PFSK-1 (cell line): ENCODE measurements around the gene NDUFS3.

ENCODE experiments used
- POLR2AphosphoS5 ChIP-seq: IDR thresholded peaks from 2 replicates; pipeline ENCODE4 v1.6.1; 2012; ENCODE audit warnings: low read depth, mild to moderate bottlenecking, control low read depth, low read length, moderate library complexity
- REST ChIP-seq, 2 experiments: IDR thresholded peaks; 2 replicates each; pipeline versions ENCODE4 v1.6.1 to v1.8.0; 2011 to 2012; ENCODE audit warnings: low read depth in 2 of 2, low read length in 2 of 2, control low read depth in 1 of 2, inconsistent platforms in 1 of 2, mild to moderate bottlenecking in 1 of 2, moderate library complexity in 1 of 2; ENCODE audit not compliant: insufficient read depth in 1 of 2
- SIN3A ChIP-seq: IDR thresholded peaks from 2 replicates; pipeline ENCODE4 v1.6.1; 2012; ENCODE audit warnings: mild to moderate bottlenecking, low read length, moderate library complexity, borderline replicate concordance; ENCODE audit not compliant: insufficient read depth
- TAF1 ChIP-seq: IDR thresholded peaks from 2 replicates; pipeline ENCODE4 v1.6.1; 2012; ENCODE audit warnings: low read length, control low read depth, borderline replicate concordance; ENCODE audit not compliant: insufficient read depth

GRCh38 chr11:47593492-47593933 is 14.6 kb downstream of the NDUFS3 start:
- no peak for TF ChIP-seq TAF1
- no peak for TF ChIP-seq POLR2AphosphoS5
- TF ChIP-seq SIN3A: no peak
- TF ChIP-seq REST (IDR thresholded peaks at IDR 0.05; ENCODE audit: insufficient read depth in 1 of 2, low read depth in 2 of 2, low read length in 2 of 2): no peak
